GM12865 (cell line): Measurements from ENCODE around the gene SERPINB8.

Source experiments
- DNase-seq: peaks from one replicate; pipeline ENCODE4 v3.0.0; 2010; ENCODE audit warnings: low read depth
- H3K4me3 ChIP-seq: 2 replicates; pipeline ENCODE4 v1.5.1; 2011; ENCODE audit warnings: mild to moderate bottlenecking, low read depth, low read length, control low read depth
- CTCF ChIP-seq: IDR thresholded peaks from 2 replicates; pipeline ENCODE4 v1.5.1; 2011; ENCODE audit warnings: low read length, control low read depth, low read depth, inconsistent platforms; ENCODE audit not compliant: insufficient read depth; ENCODE audit errors: missing control alignments

SERPINB8 gene

GRCh38 chr18:64031411-64031810, 61.5 kb downstream of the SERPINB8 start:
- no peak for DNase-seq
- no peak for TF ChIP-seq CTCF
- no peak overlapping the region for H3K4me3 ChIP-seq

- no peak for DNase-seq
- TF ChIP-seq CTCF: no peak
- no peak overlapping the region for H3K4me3 ChIP-seq
These were observed 62.4 kb downstream of the SERPINB8 start for GRCh38 chr18:64032312-64032711.

- peak; percentile 51 for TF ChIP-seq CTCF
- H3K4me3 ChIP-seq: no peak overlapping the region
- DNase-seq: peak; percentile 49
These were observed 68.0 kb downstream of the SERPINB8 start for GRCh38 chr18:64037812-64038414.
